ENCODE measurements around the gene IQSEC3.
"Not testable (repeated sequence)": the region's sequence is repeated elsewhere in the genome, so short reads cannot be mapped to it uniquely, and the experiment has no call there.

IQSEC3 gene

GRCh38 chr12:184811-185575 is 118.4 kb downstream of the IQSEC3 start:
- no peak for DNase-seq

- no peak for DNase-seq
These were observed 119.0 kb downstream of the IQSEC3 start for GRCh38 chr12:185576-185955.

GRCh38 chr12:186006-186625 is 119.5 kb downstream of the IQSEC3 start:
- no peak for DNase-seq

- DNase-seq = not testable (repeated sequence)
These were observed 121.7 kb downstream of the IQSEC3 start for GRCh38 chr12:187986-188909.

GRCh38 chr12:188910-189621 is 122.5 kb downstream of the IQSEC3 start:
- DNase-seq = no peak

- no peak for DNase-seq
These were observed 123.0 kb downstream of the IQSEC3 start for GRCh38 chr12:189622-189962.

- no peak for DNase-seq
These were observed 124.3 kb downstream of the IQSEC3 start for GRCh38 chr12:190881-191280.

- DNase-seq = no peak
These were observed 125.0 kb downstream of the IQSEC3 start for GRCh38 chr12:191541-191940.

- DNase-seq = no peak
These were observed 126.7 kb downstream of the IQSEC3 start for GRCh38 chr12:193261-193660.

- DNase-seq = no peak
These were observed 127.7 kb downstream of the IQSEC3 start for GRCh38 chr12:194276-194675.

GRCh38 chr12:195156-195555 is 128.6 kb downstream of the IQSEC3 start:
- no peak for DNase-seq

GRCh38 chr12:195951-196350 is 129.4 kb downstream of the IQSEC3 start:
- DNase-seq = no peak

GRCh38 chr12:196436-196835 is 129.9 kb downstream of the IQSEC3 start:
- no peak for DNase-seq

GRCh38 chr12:197347-197746 is 130.8 kb downstream of the IQSEC3 start:
- no peak for DNase-seq

GRCh38 chr12:197911-198695 is 131.5 kb downstream of the IQSEC3 start:
- DNase-seq = no peak

GRCh38 chr12:198705-199104 is 132.1 kb downstream of the IQSEC3 start:
- DNase-seq = no peak

GRCh38 chr12:201361-201760 is 134.8 kb downstream of the IQSEC3 start:
- no peak for DNase-seq

- DNase-seq = no peak
These were observed 135.6 kb downstream of the IQSEC3 start for GRCh38 chr12:202081-202731.

GRCh38 chr12:203074-203461 is 136.5 kb downstream of the IQSEC3 start:
- DNase-seq = no peak

GRCh38 chr12:203462-204260 is 137.1 kb downstream of the IQSEC3 start:
- no peak for DNase-seq

- DNase-seq = no peak
These were observed 137.7 kb downstream of the IQSEC3 start for GRCh38 chr12:204261-204678.

Data from stimulated activated naive CD4-positive, alpha-beta T cell treated with Interleukin-2 at 50 U/mL for 16 hours (primary cell).